GM23248 (cell line): Measurements from ENCODE around the gene TCP11X2. TPM values are rescaled to one million over a fixed set of nuclear protein-coding genes. Genes with fewer than 3 reads are reported as not detected.

Experiments
- polyA plus RNA-seq: library from polyadenylated mRNA; unstranded; fragments of >200 nt; fragmentation: Nextera tagmentation; extraction: Ambion mirVana; gene quantifications from 2 replicates; pipeline ENCODE4 v1.2.1, GENCODE V29; 2016
- total RNA-seq: library from RNA; depleted of rRNA; stranded (reverse); fragments of >200 nt; shearing (Covaris generic); gene quantifications from 2 replicates; pipeline ENCODE4 v1.2.3, GENCODE V29; 2014; rRNA removed

TCP11X2 gene
- total and polyA plus RNA-seq, 2 experiments from 2014 or later: not detected

Other genes starting within 250 kb of the TCP11X2 start
- not detected in 2 replicates for gene NXF2, start 224.6 kb downstream of the TCP11X2 start, total RNA-seq
- not detected in 2 replicates for gene NXF2, start 224.6 kb downstream of the TCP11X2 start, polyA plus RNA-seq
- not detected in 2 replicates for gene NXF2B, start 31.8 kb downstream of the TCP11X2 start, total RNA-seq
- not detected in 2 replicates for gene NXF2B, start 31.8 kb downstream of the TCP11X2 start, polyA plus RNA-seq
- gene TMSB15A, start 44.9 kb upstream of the TCP11X2 start, total RNA-seq: 1.0 and 1.4 TPM in 2 replicates
- 2.8 and 3.0 TPM in 2 replicates for gene TMSB15A, start 44.9 kb upstream of the TCP11X2 start, polyA plus RNA-seq
- gene ARMCX5, start 127.7 kb upstream of the TCP11X2 start, total RNA-seq: 13.9 and 17.6 TPM in 2 replicates
- 6.4 and 7.9 TPM in 2 replicates for gene ARMCX5, start 127.7 kb upstream of the TCP11X2 start, polyA plus RNA-seq
- gene GPRASP1, start 179.7 kb upstream of the TCP11X2 start, total RNA-seq: 0.38 and 0.54 TPM in 2 replicates
- 0.45 and 0.57 TPM in 2 replicates for gene GPRASP1, start 179.7 kb upstream of the TCP11X2 start, polyA plus RNA-seq
- gene GPRASP2, start 240.6 kb upstream of the TCP11X2 start, total RNA-seq: 16.4 and 20.7 TPM in 2 replicates
- 8.4 TPM in 2 replicates for gene GPRASP2, start 240.6 kb upstream of the TCP11X2 start, polyA plus RNA-seq
- gene GPRASP3, start 248.9 kb upstream of the TCP11X2 start, total RNA-seq: 0.89 and 1.5 TPM in 2 replicates
- 2.6 and 2.7 TPM in 2 replicates for gene GPRASP3, start 248.9 kb upstream of the TCP11X2 start, polyA plus RNA-seq